ENCODE results near the gene SMAP1. TPM values are rescaled to one million over a fixed set of nuclear protein-coding genes. Genes with fewer than 3 reads are reported as not detected.

The SMAP1 gene
- total RNA-seq, 2 experiments from 2014 or later, result 24.3 to 25.0 TPM

DNA sequence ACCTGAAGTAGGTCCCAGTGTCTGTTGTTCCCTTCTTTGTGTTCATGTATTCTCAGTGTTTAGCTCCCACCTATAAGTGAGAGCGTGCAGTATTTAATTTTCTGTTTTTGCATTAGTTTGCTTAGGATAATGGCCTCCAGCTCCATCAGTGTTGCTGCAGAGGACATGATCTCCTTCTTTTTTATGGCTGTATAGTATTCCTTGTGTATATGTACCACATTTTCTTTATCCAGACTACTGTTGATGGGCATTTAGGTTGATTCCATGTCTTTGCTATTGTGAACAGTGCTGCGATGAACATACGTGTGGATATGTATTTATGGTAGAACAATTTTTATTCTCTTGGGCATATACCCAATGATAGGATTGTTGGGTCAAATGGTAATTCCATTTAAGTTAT, 163.7 kb downstream of the SMAP1 start:
- Mint-ChIP-seq H3K4me1 (peaks cover 17% of the 10 kb centered on the region), H3K36me3 (peaks cover 10% of the 10 kb centered on the region), H3K4me3 (no peak overlapping the region)

DNA sequence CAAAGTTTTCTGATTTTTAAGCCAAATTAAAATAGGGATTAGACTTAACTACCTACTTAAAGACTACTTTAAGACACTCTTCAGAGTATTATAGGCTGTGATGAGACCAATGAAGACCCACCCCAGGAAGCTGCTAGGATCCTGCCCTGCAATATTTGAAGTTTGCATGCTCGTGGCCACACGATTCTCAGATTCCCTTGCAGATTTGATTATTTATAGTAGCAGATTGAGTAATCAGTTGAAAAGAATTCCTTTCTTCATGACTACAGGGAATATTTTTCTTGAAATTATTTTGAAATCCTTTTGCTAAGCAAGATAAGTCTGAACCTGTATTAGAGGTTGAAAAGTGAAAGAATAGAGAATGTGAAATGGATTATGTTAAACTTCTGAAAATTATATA, 166.8 kb downstream of the SMAP1 start:
- Mint-ChIP-seq H3K9me3 (peaks cover 3% of the 10 kb centered on the region), H3K4me3 (no peak overlapping the region), H3K27me3 (no peaks in the 10 kb centered on the region), H3K36me3 (peaks cover 9% of the 10 kb centered on the region), H3K27ac (no peak overlapping the region), H3K4me1 (peaks cover 7% of the 10 kb centered on the region)
- DNase-seq, result no peak

More for the DNA sequence above, 163.7 kb downstream of the SMAP1 start:
- H3K9me3 Mint-ChIP-seq, result peaks cover 3% of the 10 kb centered on the region
- H3K27me3 Mint-ChIP-seq, result no peaks in the 10 kb centered on the region
- DNase-seq, result no peak
- H3K27ac Mint-ChIP-seq, result no peak overlapping the region

GRCh38 chr6:70838907-70839285, 171.2 kb downstream of the SMAP1 start:
- Mint-ChIP-seq H3K4me1 (peaks cover 6% of the 10 kb centered on the region), H3K9me3 (no peaks in the 10 kb centered on the region), H3K27me3 (no peaks in the 10 kb centered on the region), H3K4me3 (no peak overlapping the region), H3K27ac (no peak overlapping the region), H3K36me3 (peaks cover 6% of the 10 kb centered on the region)
- no peak for DNase-seq

DNA sequence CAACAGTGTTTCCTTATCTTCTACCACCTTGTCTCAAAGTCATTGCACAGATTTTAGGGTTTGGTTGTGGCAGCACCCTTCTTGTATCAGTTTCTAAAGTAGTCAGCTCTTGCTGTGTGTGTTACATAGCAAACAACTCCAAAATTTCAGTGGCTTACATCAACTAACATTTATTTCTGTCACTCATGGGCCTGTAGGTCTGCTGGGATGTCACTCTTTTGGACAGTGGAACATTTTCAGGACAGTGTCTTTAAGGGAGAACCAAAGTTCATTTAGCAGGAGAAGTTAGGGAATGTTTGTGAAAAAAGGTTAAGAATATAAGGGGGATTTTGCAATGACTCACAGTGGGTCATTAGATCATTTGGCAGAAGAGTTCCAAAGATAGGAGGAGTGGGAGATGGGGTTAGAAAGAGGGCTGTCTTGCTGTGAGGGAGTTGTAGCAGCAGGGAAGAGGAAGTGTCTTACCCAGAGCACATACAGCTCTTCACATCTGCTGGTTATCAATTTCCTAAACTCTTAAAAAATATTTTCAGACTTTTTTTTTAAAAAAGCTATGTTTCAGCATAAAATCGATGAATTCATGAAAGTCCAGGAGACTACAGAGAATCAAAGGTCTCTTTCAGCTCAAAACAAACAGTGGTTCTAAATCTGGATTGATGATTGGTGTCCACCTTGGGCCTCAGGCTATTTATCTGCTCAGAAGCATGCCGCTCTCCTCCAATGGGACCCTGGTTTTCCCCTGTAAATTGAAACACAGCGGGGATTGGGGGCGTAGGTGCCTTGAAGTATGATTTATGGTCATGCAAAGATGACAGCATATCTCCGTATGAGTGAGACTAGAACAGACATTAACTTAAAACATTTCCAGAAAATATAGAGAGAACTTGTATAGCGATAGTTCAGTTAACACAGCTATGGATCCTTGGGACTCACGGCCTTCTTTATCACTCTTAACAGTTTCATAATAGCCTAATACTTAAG, 171.9 kb downstream of the SMAP1 start:
- Mint-ChIP-seq H3K36me3 (peaks cover 6% of the 10 kb centered on the region), H3K4me3 (no peak overlapping the region), H3K27me3 (no peaks in the 10 kb centered on the region), H3K27ac (peak overlapping the region; percentile 40), H3K9me3 (no peaks in the 10 kb centered on the region), H3K4me1 (peaks cover 6% of the 10 kb centered on the region)
- no peak for DNase-seq

- H3K36me3 Mint-ChIP-seq, result peaks cover 3% of the 10 kb centered on the region
- H3K27me3 Mint-ChIP-seq, result no peaks in the 10 kb centered on the region
- H3K9me3 Mint-ChIP-seq, result no peaks in the 10 kb centered on the region
- no peak for DNase-seq
- H3K4me3 Mint-ChIP-seq, result no peak overlapping the region
- peaks cover 4% of the 10 kb centered on the region for H3K4me1 Mint-ChIP-seq
- no peak overlapping the region for H3K27ac Mint-ChIP-seq
Observed at GRCh38 chr6:70841112-70841511, 173.4 kb downstream of the SMAP1 start.

GRCh38 chr6:70842541-70842940, 174.9 kb downstream of the SMAP1 start:
- Mint-ChIP-seq H3K4me1 (peaks cover 2% of the 10 kb centered on the region), H3K27ac (no peak overlapping the region), H3K9me3 (no peaks in the 10 kb centered on the region), H3K27me3 (no peaks in the 10 kb centered on the region), H3K36me3 (peaks cover 1% of the 10 kb centered on the region), H3K4me3 (no peak overlapping the region)
- no peak for DNase-seq

DNA sequence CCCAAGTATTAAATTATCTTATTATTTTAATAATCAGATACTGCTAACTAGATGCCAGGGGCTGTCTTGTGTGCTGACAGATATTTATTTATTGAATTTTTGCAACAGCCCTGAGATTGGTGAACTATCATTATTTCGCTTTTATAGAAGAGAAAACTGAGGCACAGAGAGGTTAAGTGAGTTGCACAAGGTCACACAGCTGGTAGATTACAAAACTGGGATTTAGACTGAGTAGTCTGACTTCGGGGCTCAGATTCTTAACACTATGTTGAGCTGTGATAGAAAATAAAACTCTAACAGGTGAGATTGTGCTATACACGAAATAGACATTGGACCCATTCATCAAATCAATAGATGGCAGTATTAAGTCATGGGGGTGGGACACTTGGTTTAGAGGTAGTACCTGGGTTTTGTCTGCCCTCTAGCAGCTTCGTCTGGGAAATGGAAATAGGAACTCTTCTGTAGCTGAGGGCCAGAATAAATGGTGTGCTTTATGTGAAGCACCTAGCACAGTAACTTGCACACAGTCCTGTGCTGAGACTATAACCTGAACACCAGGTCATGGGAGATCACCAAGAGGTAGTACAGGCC, 175.7 kb downstream of the SMAP1 start:
- Mint-ChIP-seq H3K27me3 (no peaks in the 10 kb centered on the region), H3K4me1 (peaks cover 2% of the 10 kb centered on the region), H3K36me3 (peaks cover 1% of the 10 kb centered on the region), H3K9me3 (no peaks in the 10 kb centered on the region), H3K27ac (no peak overlapping the region), H3K4me3 (no peak overlapping the region)
- no peak for DNase-seq

GRCh38 chr6:70844301-70844700, 176.6 kb downstream of the SMAP1 start:
- no peaks in the 10 kb centered on the region for H3K9me3 Mint-ChIP-seq
- no peak overlapping the region for H3K27ac Mint-ChIP-seq
- no peaks in the 10 kb centered on the region for H3K36me3 Mint-ChIP-seq
- peaks cover 1% of the 10 kb centered on the region for H3K4me1 Mint-ChIP-seq
- H3K4me3 Mint-ChIP-seq, result no peak overlapping the region
- DNase-seq, result no peak
- no peaks in the 10 kb centered on the region for H3K27me3 Mint-ChIP-seq

GRCh38 chr6:70846207-70846835, 178.6 kb downstream of the SMAP1 start:
- H3K4me1 Mint-ChIP-seq, result no peaks in the 10 kb centered on the region
- H3K9me3 Mint-ChIP-seq, result no peaks in the 10 kb centered on the region
- H3K4me3 Mint-ChIP-seq, result no peak overlapping the region
- no peak overlapping the region for H3K27ac Mint-ChIP-seq
- no peak for DNase-seq
- no peaks in the 10 kb centered on the region for H3K27me3 Mint-ChIP-seq
- H3K36me3 Mint-ChIP-seq, result no peaks in the 10 kb centered on the region

DNA sequence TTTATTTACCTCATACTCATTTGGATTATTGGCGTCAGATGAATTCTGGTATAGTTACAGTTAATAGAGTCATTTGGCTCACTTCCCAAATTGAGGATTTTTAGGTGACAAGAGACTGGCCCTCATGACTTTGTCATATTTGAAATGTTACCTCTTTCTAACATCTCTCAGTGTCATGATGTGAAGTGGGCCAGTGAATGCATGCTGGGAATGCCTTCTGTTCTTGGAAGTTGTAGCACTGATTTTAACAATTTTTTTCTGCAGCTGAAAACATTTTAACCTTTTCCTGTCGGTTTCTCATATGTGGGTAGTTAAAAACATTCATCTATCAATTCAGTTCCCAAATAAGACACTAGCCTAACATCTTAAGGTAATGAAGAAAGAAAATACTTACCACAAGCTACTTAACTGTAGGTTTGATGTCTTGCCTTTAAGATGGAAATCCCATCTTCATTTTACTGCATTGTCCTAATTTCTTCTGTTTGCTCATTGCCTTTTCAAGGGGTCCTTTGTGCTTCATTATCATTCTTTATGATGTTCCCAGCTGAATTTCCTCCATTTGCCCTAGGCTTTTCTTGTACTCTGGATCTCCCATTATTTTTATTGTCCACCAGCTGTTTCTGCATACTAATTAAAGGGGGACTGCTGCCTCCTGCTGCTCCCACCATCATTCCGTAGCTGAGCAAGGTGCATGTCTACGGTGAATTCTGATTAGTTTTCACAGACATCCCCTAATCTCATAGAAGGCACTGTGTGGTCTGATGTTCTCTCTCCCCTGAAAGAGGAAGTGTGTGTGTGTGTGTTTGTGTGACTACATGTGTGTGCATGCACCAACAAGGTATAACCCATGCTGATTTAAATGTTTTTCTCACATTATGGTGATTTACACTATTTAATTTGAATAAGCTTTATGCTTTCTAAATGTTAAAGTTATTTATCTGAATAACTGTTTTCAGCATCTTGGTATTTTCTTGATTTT, 179.7 kb downstream of the SMAP1 start:
- Mint-ChIP-seq H3K27ac (no peak overlapping the region), H3K4me1 (no peaks in the 10 kb centered on the region), H3K27me3 (no peaks in the 10 kb centered on the region), H3K9me3 (no peaks in the 10 kb centered on the region), H3K36me3 (peaks cover 2% of the 10 kb centered on the region), H3K4me3 (no peak overlapping the region)
- no peak for DNase-seq

GRCh38 chr6:70849348-70850069, 181.8 kb downstream of the SMAP1 start:
- no peak overlapping the region for H3K4me3 Mint-ChIP-seq
- no peaks in the 10 kb centered on the region for H3K9me3 Mint-ChIP-seq
- DNase-seq, result no peak
- H3K27me3 Mint-ChIP-seq, result no peaks in the 10 kb centered on the region
- H3K36me3 Mint-ChIP-seq, result peaks cover 2% of the 10 kb centered on the region
- H3K4me1 Mint-ChIP-seq, result no peaks in the 10 kb centered on the region
- no peak overlapping the region for H3K27ac Mint-ChIP-seq

DNA sequence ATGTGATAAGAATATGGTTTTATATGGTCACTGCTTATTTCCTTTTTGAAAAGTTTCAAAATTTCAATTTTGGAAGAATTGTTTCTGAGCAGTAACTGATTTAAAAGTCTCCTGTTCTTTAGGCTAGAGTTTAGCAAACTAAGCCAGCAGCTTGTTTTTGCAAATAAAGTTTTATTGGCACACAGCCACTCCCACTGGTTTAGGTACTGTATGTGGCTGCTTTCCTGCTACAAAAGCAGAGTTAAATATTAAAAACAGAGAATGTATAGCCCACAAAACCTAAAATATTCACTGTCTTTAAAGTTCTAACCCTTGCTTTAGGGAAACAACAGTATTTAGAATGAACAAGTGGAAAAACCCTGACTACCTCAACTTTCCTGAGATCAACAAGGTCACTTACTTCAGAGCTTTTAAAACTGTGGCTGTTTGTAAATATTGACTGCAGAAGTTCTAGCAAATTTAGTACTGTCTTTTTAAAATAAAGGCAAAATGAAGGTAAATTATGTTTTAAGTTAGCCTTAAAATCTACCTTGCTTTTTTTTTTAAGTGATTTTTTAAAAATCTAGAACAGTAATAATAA, 185.1 kb downstream of the SMAP1 start:
- H3K27ac Mint-ChIP-seq, result no peak overlapping the region
- H3K4me3 Mint-ChIP-seq, result no peak overlapping the region
- H3K36me3 Mint-ChIP-seq, result peaks cover 3% of the 10 kb centered on the region
- no peaks in the 10 kb centered on the region for H3K4me1 Mint-ChIP-seq
- no peaks in the 10 kb centered on the region for H3K27me3 Mint-ChIP-seq
- DNase-seq, result no peak
- no peaks in the 10 kb centered on the region for H3K9me3 Mint-ChIP-seq

- no peak for DNase-seq
- Mint-ChIP-seq H3K9me3 (no peaks in the 10 kb centered on the region), H3K4me1 (no peaks in the 10 kb centered on the region), H3K27me3 (no peaks in the 10 kb centered on the region), H3K4me3 (no peak overlapping the region), H3K36me3 (peaks cover 6% of the 10 kb centered on the region), H3K27ac (no peak overlapping the region)
Observed at GRCh38 chr6:70857387-70858077, 189.8 kb downstream of the SMAP1 start.
